B cell (primary cell): ENCODE results near the gene PKNOX1. TPM values are rescaled to one million over a fixed set of nuclear protein-coding genes. Genes with fewer than 3 reads are reported as not detected.
"Not testable (repeated sequence)": the region's sequence is repeated elsewhere in the genome, so short reads cannot be mapped to it uniquely, and the experiment has no call there.

Experiments
- ATAC-seq: fragments of 200-7000 bp; cut with Tn5 transposase; one replicate; pipeline ENCODE4 v1.10.0; 2021; ENCODE audit warnings: low read depth, mild to moderate bottlenecking, moderate number of reproducible peaks, moderate library complexity
- CTCF ChIA-PET: fragments of 350-600 bp; sonication (Branson Sonifier 250); formaldehyde crosslinking; loops from one replicate; lab custom pipeline; 2021; ENCODE audit warnings: antibody characterized with exemption, inconsistent platforms; lab: Charles Lee
- POLR2A ChIA-PET: fragments of 350-600 bp; sonication (Branson Sonifier 250); formaldehyde crosslinking; loops from one replicate; lab custom pipeline; 2021; ENCODE audit warnings: antibody characterized with exemption; lab: Charles Lee
- DNase-seq: peaks from one replicate; pipeline ENCODE4 v3.0.0; 2013
- H2AFZ ChIP-seq: 2 replicates; pipeline ENCODE4 v1.6.1; 2012; ENCODE audit warnings: mild to moderate bottlenecking, low read depth, low read length; ENCODE audit not compliant: insufficient read depth, poor library complexity, severe bottlenecking
- H3K27ac ChIP-seq, 2 donors: 1 replicate in 1 of 2; 2 replicates in 1 of 2; pipeline ENCODE4 v1.5.1; 2012 to 2013; ENCODE audit warnings: low read length in 2 of 2, mild to moderate bottlenecking in 2 of 2, moderate library complexity in 1 of 2
- H3K27me3 ChIP-seq, 4 experiments: fragments of 200-600 bp in 1 of 4; sonication (generic) in 1 of 4; replicated peaks in 1 of 4; 1 replicate in 2 of 4; 2 replicates in 2 of 4; pipeline versions ENCODE4 v1.6.1 to v1.7.0; 2013 to 2016; ENCODE audit warnings: low read length in 3 of 4, mild to moderate bottlenecking in 2 of 4, mixed read lengths in 1 of 4, moderate library complexity in 1 of 4; ENCODE audit not compliant: insufficient read depth in 4 of 4, control insufficient read depth in 3 of 4; ENCODE audit errors: control extremely low read depth in 1 of 4
- H3K36me3 ChIP-seq, 2 experiments: replicated peaks in 1 of 2; 1 replicate in 1 of 2; 2 replicates in 1 of 2; pipeline versions ENCODE4 v1.6.1 to v1.7.1; 2013; ENCODE audit warnings: low read length in 1 of 2; ENCODE audit not compliant: insufficient read depth in 2 of 2, control insufficient read depth in 1 of 2; ENCODE audit errors: control extremely low read depth in 1 of 2, extremely low read depth in 1 of 2
- H3K4me1 ChIP-seq, 2 donors: fragments of 200-600 bp in 1 of 2; sonication (generic) in 1 of 2; 1 replicate in 1 of 2; 2 replicates in 1 of 2; pipeline versions ENCODE4 v1.5.1 to v1.6.1; 2013 to 2017; ENCODE audit warnings: low read length in 2 of 2; ENCODE audit not compliant: control insufficient read depth in 2 of 2, insufficient read depth in 2 of 2
- H3K4me2 ChIP-seq: replicated peaks from 2 replicates; pipeline ENCODE3; 2012; ENCODE audit warnings: mild to moderate bottlenecking, low read depth, low read length; ENCODE audit not compliant: poor library complexity, severe bottlenecking
- H3K4me3 ChIP-seq, 5 experiments: fragments of 200-600 bp in 1 of 5; sonication (generic) in 1 of 5; 1 replicate in 3 of 5; 2 replicates in 2 of 5; pipeline versions ENCODE4 v1.5.1 to v1.7.0; 2011 to 2016; ENCODE audit warnings: low read length in 4 of 5, mild to moderate bottlenecking in 4 of 5, low read depth in 2 of 5, control low read depth in 1 of 5, moderate library complexity in 1 of 5; ENCODE audit not compliant: insufficient read depth in 1 of 5; ENCODE audit errors: control extremely low read depth in 1 of 5, extremely low read depth in 1 of 5
- H3K79me2 ChIP-seq: fragments of 200-600 bp; sonication (generic); one replicate; pipeline ENCODE4 v1.6.0; 2016; ENCODE audit warnings: low read length; ENCODE audit not compliant: control insufficient read depth, insufficient read depth
- H3K9ac ChIP-seq: fragments of 200-600 bp; sonication (generic); 2 replicates; pipeline ENCODE4 v1.6.1; 2017; ENCODE audit warnings: mild to moderate bottlenecking, low read length, moderate library complexity
- H3K9me3 ChIP-seq, 3 donors: one replicate each; pipeline versions ENCODE4 v1.6.1 to v1.7.1; 2013; ENCODE audit warnings: low read length in 2 of 3; ENCODE audit not compliant: control insufficient read depth in 2 of 3, insufficient read depth in 1 of 3; ENCODE audit errors: control extremely low read depth in 1 of 3
- H4K20me1 ChIP-seq: 2 replicates; pipeline ENCODE4 v1.6.0; 2012; ENCODE audit warnings: mild to moderate bottlenecking, low read length; ENCODE audit not compliant: insufficient read depth, control insufficient read depth, poor library complexity, severe bottlenecking
- H3K27ac Mint-ChIP-seq: one replicate; pipeline ENCODE4 v1.8.0; 2021; ENCODE audit warnings: mixed read lengths
- H3K27me3 Mint-ChIP-seq: one replicate; pipeline ENCODE4 v1.8.0; 2021; ENCODE audit warnings: mixed read lengths
- H3K4me1 Mint-ChIP-seq: one replicate; pipeline ENCODE4 v1.8.0; 2021; ENCODE audit warnings: mixed read lengths
- H3K4me3 Mint-ChIP-seq: one replicate; pipeline ENCODE4 v1.8.0; 2021; ENCODE audit warnings: mixed read lengths
- H3K9me3 Mint-ChIP-seq: one replicate; pipeline ENCODE4 v1.8.0; 2022; ENCODE audit warnings: mixed read lengths; ENCODE audit not compliant: insufficient read depth
- WGBS: methylation state at CpG from one replicate; pipeline ENCODE4 v1.1.5; 2013; ENCODE audit warnings: missing lambda C conversion rate; ENCODE audit not compliant: insufficient coverage; 5-methylcytosine and 5-hydroxymethylcytosine counted together
- intact Hi-C: fragments of 100-400 bp; cut with micrococcal nuclease; formaldehyde crosslinking; loops from one replicate; pipeline ENCODE4 v1.10.0; 2022
- polyA plus RNA-seq: library from polyadenylated mRNA; depleted of rRNA; stranded (reverse); fragments of >200 nt; gene quantifications from 2 replicates; pipeline ENCODE4 v1.2.3, GENCODE V29; 2012
- total RNA-seq, 2 donors: library from RNA; stranded (reverse); fragments of 120-200 nt in 1 of 2; gene quantifications; 1 replicate in 1 of 2; 2 replicates in 1 of 2; pipeline versions ENCODE4 v1.2.3 to v1.2.4, GENCODE V29; 2013 to 2022

Gene PKNOX1
- total and polyA plus RNA-seq, 2 donors (not counting 1 experiment from before 2014, with no cell fraction given): 7.6 to 29.5 TPM

DNA sequence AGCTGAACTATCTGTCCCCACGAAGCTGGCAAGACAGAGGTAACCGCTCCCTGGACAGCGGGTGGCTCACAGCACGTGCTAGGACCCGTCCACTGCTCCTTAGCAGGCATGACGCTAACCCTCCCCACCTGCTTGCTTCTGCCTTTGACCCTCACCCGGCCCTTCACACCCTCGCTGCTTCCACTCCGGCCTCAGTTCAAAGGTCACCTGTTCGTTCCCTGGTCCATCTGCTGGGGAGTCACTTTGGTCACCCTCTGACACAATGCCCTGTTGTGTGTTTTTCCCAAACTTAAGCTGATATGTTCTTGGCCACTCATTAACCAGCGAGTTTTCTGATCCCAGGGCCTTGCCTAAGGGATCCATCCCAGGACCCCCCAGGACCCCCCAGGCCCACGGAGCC, 93.7 kb downstream of the PKNOX1 start:
- H3K27ac Mint-ChIP-seq, H3K27me3 ChIP-seq, H3K36me3 ChIP-seq, H3K27me3 Mint-ChIP-seq, H3K4me2 ChIP-seq, H2AFZ ChIP-seq, H3K79me2 ChIP-seq, H4K20me1 ChIP-seq, H3K9ac ChIP-seq, ATAC-seq, H3K4me3 Mint-ChIP-seq, H3K27ac ChIP-seq, H3K9me3 ChIP-seq, intact Hi-C loops, POLR2A ChIA-PET, CTCF ChIA-PET, H3K9me3 Mint-ChIP-seq, DNase-seq, H3K4me1 Mint-ChIP-seq, H3K4me1 ChIP-seq, H3K4me3 ChIP-seq: not testable (repeated sequence)
- no CpG with 5 or more reads among the region's 12 CpGs for WGBS

DNA sequence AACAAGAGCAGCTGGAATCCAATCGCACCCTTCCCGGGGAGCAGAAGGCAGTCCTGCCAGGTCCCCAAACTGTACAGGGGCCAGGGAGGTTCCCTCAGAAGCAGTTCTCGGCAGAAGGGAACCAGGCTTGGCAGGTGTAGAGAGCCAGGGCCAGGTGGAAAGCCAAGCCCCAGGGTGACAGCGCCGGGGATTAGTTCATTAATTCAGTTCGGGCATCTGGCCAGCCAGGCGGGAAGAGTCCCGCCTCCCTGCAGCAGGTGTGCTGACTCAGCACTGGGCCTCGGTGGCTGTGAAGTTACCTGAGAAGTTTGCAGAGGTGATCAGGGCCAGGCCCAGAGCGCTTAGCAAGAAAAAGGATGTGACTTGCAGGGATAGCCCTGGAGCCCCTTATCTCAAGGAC, 95.3 kb downstream of the PKNOX1 start:
- H3K4me2 ChIP-seq, H3K27me3 Mint-ChIP-seq, H3K9ac ChIP-seq, ATAC-seq, DNase-seq, H3K4me1 ChIP-seq, H3K36me3 ChIP-seq, H4K20me1 ChIP-seq, H3K4me1 Mint-ChIP-seq, H3K4me3 Mint-ChIP-seq, POLR2A ChIA-PET, H3K27ac ChIP-seq, H2AFZ ChIP-seq, intact Hi-C loops, H3K79me2 ChIP-seq, H3K4me3 ChIP-seq, H3K9me3 ChIP-seq, H3K27ac Mint-ChIP-seq, H3K27me3 ChIP-seq, H3K9me3 Mint-ChIP-seq, CTCF ChIA-PET: not testable (repeated sequence)
- WGBS: no CpG with 5 or more reads among the region's 10 CpGs

DNA sequence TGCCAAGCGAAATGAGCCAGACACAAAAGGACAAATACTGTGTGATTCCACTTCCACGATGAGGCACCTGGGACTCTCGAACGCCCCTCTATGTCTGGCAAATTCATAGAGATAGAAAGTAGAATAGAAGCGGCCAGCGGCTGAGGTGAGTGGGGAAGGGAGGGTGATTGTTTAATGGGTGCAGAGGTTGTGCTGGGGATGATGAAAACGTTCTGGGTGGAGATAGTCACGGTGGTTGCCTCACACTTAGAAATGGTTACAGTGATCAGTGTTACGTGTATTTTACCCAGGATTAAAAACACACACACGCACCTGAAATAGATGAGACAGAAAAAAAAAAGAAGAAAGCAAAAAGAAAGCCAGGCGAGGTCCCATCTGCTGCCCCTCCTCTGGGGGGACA, 98.4 kb downstream of the PKNOX1 start:
- H3K27me3 Mint-ChIP-seq, H3K4me3 Mint-ChIP-seq, H3K36me3 ChIP-seq, H3K4me3 ChIP-seq, ATAC-seq, H3K4me1 ChIP-seq, H3K27ac Mint-ChIP-seq, H3K79me2 ChIP-seq, POLR2A ChIA-PET, H3K27me3 ChIP-seq, H4K20me1 ChIP-seq, CTCF ChIA-PET, H3K9me3 Mint-ChIP-seq, H3K4me1 Mint-ChIP-seq, H3K27ac ChIP-seq, DNase-seq, intact Hi-C loops, H3K9me3 ChIP-seq, H3K4me2 ChIP-seq, H2AFZ ChIP-seq, H3K9ac ChIP-seq: not testable (repeated sequence)
- no CpG with 5 or more reads among the region's 11 CpGs for WGBS

DNA sequence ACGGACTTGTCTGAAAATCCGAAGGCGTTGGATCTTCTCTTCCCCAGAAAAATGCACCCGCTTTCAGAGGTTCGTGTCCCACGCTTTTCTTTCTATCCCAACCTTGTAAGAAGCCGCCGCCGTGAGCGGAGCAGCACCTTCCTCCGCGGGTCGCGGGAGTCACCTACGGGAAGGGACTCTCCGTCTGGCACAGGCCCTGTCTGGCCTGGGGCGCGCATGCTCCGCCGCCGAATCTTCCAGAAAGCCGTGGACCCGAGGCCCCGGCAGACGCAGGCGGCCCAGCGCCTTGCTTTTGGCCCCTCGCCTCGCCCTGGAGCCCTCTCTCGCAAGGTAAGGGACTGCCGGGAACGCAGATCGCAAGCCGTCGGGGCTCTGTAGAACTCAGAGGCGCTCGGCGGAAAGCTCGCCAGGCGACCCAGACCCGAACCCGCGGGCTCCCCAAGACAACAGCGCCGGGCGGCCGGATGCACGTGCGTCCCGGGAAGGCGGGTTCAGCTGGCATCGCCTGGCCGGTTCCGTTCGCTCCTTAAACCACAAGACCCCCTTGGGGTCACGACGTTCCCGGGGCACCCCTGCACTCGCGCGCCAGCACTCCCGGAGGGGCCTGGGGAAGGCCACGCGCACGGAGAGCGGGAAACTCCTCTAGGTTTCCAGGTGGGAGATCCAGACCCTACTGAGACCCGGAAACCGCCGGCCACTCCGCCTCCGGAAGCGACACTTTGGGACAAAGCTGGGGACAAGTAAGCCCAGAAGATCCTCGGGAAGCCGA, 100.2 kb downstream of the PKNOX1 start:
- H2AFZ ChIP-seq, H3K9ac ChIP-seq, H4K20me1 ChIP-seq, CTCF ChIA-PET, H3K27ac ChIP-seq, H3K36me3 ChIP-seq, H3K9me3 Mint-ChIP-seq, H3K27me3 Mint-ChIP-seq, ATAC-seq, H3K4me1 Mint-ChIP-seq, POLR2A ChIA-PET, H3K4me1 ChIP-seq, intact Hi-C loops, H3K79me2 ChIP-seq, DNase-seq, H3K9me3 ChIP-seq, H3K4me3 ChIP-seq, H3K4me3 Mint-ChIP-seq, H3K27me3 ChIP-seq, H3K4me2 ChIP-seq, H3K27ac Mint-ChIP-seq: not testable (repeated sequence)
- no CpG with 5 or more reads among the region's 74 CpGs for WGBS
